Kidney capillary endothelial cell (primary cell): Measurements from ENCODE around the gene ESPN.
"Not testable (repeated sequence)": the region's sequence is repeated elsewhere in the genome, so short reads cannot be mapped to it uniquely, and the experiment has no call there.

Experiments
- DNase-seq: peaks from one replicate; pipeline ENCODE4 v3.0.0-alpha.2; 2018; ENCODE audit warnings: low spot score

The ESPN gene

GRCh38 chr1:6427441-6428390 lies 3.1 kb downstream of the ESPN start:
- no peak for DNase-seq

- DNase-seq, result not testable (repeated sequence)
Measured at GRCh38 chr1:6428453-6428852, 3.9 kb downstream of the ESPN start.

GRCh38 chr1:6429660-6430411 lies 5.3 kb downstream of the ESPN start:
- DNase-seq, result not testable (repeated sequence)

- DNase-seq, result not testable (repeated sequence)
Measured at GRCh38 chr1:6431645-6432579, 7.3 kb downstream of the ESPN start.

- no peak for DNase-seq
Measured at GRCh38 chr1:6434186-6434585, 9.6 kb downstream of the ESPN start.

- DNase-seq, result no peak
Measured at GRCh38 chr1:6435129-6435528, 10.6 kb downstream of the ESPN start.

- no peak for DNase-seq
Measured at GRCh38 chr1:6435547-6435946, 11.0 kb downstream of the ESPN start.

GRCh38 chr1:6436277-6436676 lies 11.7 kb downstream of the ESPN start:
- DNase-seq, result not testable (repeated sequence)

GRCh38 chr1:6437012-6437700 lies 12.6 kb downstream of the ESPN start:
- not testable (repeated sequence) for DNase-seq

- DNase-seq, result no peak
Measured at GRCh38 chr1:6438047-6438525, 13.5 kb downstream of the ESPN start.

GRCh38 chr1:6440198-6441126 lies 15.9 kb downstream of the ESPN start:
- no peak for DNase-seq

- no peak for DNase-seq
Measured at GRCh38 chr1:6441586-6441985, 17.0 kb downstream of the ESPN start.

- no peak for DNase-seq
Measured at GRCh38 chr1:6443339-6444115, 19.0 kb downstream of the ESPN start.

- DNase-seq, result no peak
Measured at GRCh38 chr1:6444377-6444776, 19.8 kb downstream of the ESPN start.

GRCh38 chr1:6445062-6445763 lies 20.6 kb downstream of the ESPN start:
- no peak for DNase-seq

GRCh38 chr1:6445929-6446328 lies 21.4 kb downstream of the ESPN start:
- not testable (repeated sequence) for DNase-seq

GRCh38 chr1:6446665-6447015 lies 22.1 kb downstream of the ESPN start:
- no peak for DNase-seq

- DNase-seq, result no peak
Measured at GRCh38 chr1:6447016-6447817, 22.6 kb downstream of the ESPN start.
